Sigmoid colon (tissue), 4 donors: ENCODE data around the gene ATP5F1A.

Source experiments
- CTCF ChIP-seq, 4 experiments: fragments of 450-650 bp in 3 of 4; fragments of 200-600 bp in 1 of 4; IDR thresholded peaks; one replicate each; pipeline ENCODE4 v1.5.1; 2016 to 2019; ENCODE audit warnings: antibody characterized with exemption in 4 of 4, mild to moderate bottlenecking in 3 of 4, moderate library complexity in 2 of 4
- EP300 ChIP-seq, 4 donors: sonication (generic); formaldehyde crosslinking; IDR thresholded peaks; one replicate each; pipeline ENCODE4 v1.6.1; 2017; ENCODE audit warnings: antibody characterized with exemption in 4 of 4
- POLR2AphosphoS5 ChIP-seq, 4 donors: sonication (generic); formaldehyde crosslinking; IDR thresholded peaks; one replicate each; pipeline ENCODE4 v1.6.1; 2017; ENCODE audit warnings: antibody characterized with exemption in 4 of 4

- no peak for TF ChIP-seq CTCF (IDR thresholded peaks at IDR 0.05)
- no peak for TF ChIP-seq POLR2AphosphoS5 (IDR thresholded peaks at IDR 0.05)
- no peak for TF ChIP-seq EP300 (IDR thresholded peaks at IDR 0.05)
These were observed 35.4 kb upstream of the ATP5F1A start for GRCh38 chr18:46133534-46133933.
